ENCODE measurements around the gene FAT1.

FAT1 gene

DNA sequence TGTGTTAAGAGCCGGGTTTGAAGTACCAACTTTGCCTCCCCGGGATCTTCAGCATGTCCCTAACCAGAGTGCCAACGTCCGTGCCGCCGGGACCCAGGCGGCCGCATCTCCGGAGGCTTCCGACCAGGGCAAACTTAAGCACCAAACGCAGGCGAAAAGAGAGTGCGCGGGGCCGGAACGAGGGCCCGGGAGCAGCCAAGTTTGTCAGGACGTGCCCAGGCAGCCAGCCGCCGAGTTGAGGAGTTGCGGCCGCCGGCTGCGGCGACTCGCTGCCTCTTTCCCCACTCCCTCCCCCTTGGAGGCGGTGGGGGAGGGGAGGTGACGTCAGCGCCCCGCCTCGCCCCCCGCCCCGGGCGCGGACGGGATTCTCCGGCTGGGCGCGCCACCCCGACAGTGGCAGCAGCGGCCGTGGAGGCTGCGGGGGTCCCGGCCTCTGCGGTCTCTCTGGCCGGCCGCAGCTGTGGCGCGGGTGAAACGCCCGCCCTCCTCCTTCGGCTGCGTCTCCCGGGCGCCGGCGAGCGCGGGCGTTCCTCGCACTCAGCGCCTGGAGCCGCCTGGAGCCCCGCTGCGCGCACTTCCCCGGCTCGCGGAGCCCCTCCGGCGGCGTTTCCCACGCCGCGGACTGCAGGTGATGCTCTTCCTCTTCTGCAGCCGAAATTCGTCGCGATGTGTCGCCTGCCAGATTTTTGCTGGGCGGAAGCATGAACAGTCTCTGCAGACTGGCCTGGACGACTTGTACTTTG is 2.9 kb upstream of the FAT1 start (continued):
- TF ChIP-seq SP3 (tag by site-specific recombination; IDR thresholded peaks at IDR 0.05) (peak; percentile 63), ZNF76 (tag by site-specific recombination; IDR thresholded peaks at IDR 0.05; ENCODE audit: borderline replicate concordance, low read depth) (peak; percentile 27; the same call in 1 of the 2 replicates), ZSCAN23 (tag by site-specific recombination; IDR thresholded peaks at IDR 0.05) (no peak), ZIC2 (tag by site-specific recombination; IDR thresholded peaks at IDR 0.05) (peak; percentile 52), ZNF660 (tag by site-specific recombination; IDR thresholded peaks at IDR 0.05) (peak; percentile 67; the same call in 1 of the 2 replicates), GLI4 (tag by site-specific recombination; IDR thresholded peaks at IDR 0.05) (no peak), ZBTB20 (tag by site-specific recombination; IDR thresholded peaks at IDR 0.05) (peak; percentile 90), ZBTB8A (tag by site-specific recombination; IDR thresholded peaks at IDR 0.05) (peak; percentile 92), ZBTB7A (tag by site-specific recombination; IDR thresholded peaks at IDR 0.05; ENCODE audit: low read depth) (0 out of 2 replicates have a peak, but pooled peaks have one; percentile 44), ZFHX2 (tag by site-specific recombination; conservative IDR thresholded peaks at IDR 0.05) (peak; percentile 77), KLF10 (tag by site-specific recombination; IDR thresholded peaks at IDR 0.05) (peak; percentile 61; the same call in 1 of the 2 replicates), GLI2 (tag by site-specific recombination; IDR thresholded peaks at IDR 0.05; ENCODE audit: borderline replicate concordance, low read depth) (no peak), ZNF629 (tag by site-specific recombination; IDR thresholded peaks at IDR 0.05) (peak; percentile 67), TCF7L2 (IDR thresholded peaks at IDR 0.05; ENCODE audit: borderline replicate concordance, low read depth, low read length) (no peak), ZNF677 (tag by site-specific recombination; IDR thresholded peaks at IDR 0.05) (0 out of 2 replicates have a peak, but pooled peaks have one; percentile 46), ZNF169 (tag by site-specific recombination; IDR thresholded peaks at IDR 0.05) (no peak), KLF8 (tag by site-specific recombination; IDR thresholded peaks at IDR 0.05) (peak; percentile 81), ZEB2 (tag by site-specific recombination; IDR thresholded peaks at IDR 0.05) (peak; percentile 50; the same call in 1 of the 2 replicates), ZNF621 (tag by site-specific recombination; IDR thresholded peaks at IDR 0.05) (no peak), ZNF184 (tag by site-specific recombination; IDR thresholded peaks at IDR 0.05) (0 out of 2 replicates have a peak, but pooled peaks have one; percentile 37), SP2 (tag by site-specific recombination; IDR thresholded peaks at IDR 0.05) (peak; percentile 55), OSR2 (tag by site-specific recombination; IDR thresholded peaks at IDR 0.05) (peak; percentile 20; the same call in 1 of the 2 replicates)
- TF ChIP-seq, protein P1, sequence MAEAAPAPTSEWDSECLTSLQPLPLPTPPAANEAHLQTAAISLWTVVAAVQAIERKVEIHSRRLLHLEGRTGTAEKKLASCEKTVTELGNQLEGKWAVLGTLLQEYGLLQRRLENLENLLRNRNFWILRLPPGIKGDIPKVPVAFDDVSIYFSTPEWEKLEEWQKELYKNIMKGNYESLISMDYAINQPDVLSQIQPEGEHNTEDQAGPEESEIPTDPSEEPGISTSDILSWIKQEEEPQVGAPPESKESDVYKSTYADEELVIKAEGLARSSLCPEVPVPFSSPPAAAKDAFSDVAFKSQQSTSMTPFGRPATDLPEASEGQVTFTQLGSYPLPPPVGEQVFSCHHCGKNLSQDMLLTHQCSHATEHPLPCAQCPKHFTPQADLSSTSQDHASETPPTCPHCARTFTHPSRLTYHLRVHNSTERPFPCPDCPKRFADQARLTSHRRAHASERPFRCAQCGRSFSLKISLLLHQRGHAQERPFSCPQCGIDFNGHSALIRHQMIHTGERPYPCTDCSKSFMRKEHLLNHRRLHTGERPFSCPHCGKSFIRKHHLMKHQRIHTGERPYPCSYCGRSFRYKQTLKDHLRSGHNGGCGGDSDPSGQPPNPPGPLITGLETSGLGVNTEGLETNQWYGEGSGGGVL (tag by site-specific recombination; IDR thresholded peaks at IDR 0.05), result peak; percentile 75
- TF ChIP-seq, protein P2, sequence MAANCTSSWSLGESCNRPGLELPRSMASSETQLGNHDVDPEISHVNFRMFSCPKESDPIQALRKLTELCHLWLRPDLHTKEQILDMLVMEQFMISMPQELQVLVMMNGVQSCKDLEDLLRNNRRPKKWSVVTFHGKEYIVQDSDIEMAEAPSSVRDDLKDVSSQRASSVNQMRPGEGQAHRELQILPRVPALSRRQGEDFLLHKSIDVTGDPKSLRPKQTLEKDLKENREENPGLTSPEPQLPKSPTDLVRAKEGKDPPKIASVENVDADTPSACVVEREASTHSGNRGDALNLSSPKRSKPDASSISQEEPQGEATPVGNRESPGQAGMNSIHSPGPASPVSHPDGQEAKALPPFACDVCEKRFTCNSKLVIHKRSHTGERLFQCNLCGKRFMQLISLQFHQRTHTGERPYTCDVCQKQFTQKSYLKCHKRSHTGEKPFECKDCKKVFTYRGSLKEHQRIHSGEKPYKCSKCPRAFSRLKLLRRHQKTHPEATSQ (tag by site-specific recombination; IDR thresholded peaks at IDR 0.05), result 0 out of 2 replicates have a peak, but pooled peaks have one; percentile 29
- TF ChIP-seq, protein P3, sequence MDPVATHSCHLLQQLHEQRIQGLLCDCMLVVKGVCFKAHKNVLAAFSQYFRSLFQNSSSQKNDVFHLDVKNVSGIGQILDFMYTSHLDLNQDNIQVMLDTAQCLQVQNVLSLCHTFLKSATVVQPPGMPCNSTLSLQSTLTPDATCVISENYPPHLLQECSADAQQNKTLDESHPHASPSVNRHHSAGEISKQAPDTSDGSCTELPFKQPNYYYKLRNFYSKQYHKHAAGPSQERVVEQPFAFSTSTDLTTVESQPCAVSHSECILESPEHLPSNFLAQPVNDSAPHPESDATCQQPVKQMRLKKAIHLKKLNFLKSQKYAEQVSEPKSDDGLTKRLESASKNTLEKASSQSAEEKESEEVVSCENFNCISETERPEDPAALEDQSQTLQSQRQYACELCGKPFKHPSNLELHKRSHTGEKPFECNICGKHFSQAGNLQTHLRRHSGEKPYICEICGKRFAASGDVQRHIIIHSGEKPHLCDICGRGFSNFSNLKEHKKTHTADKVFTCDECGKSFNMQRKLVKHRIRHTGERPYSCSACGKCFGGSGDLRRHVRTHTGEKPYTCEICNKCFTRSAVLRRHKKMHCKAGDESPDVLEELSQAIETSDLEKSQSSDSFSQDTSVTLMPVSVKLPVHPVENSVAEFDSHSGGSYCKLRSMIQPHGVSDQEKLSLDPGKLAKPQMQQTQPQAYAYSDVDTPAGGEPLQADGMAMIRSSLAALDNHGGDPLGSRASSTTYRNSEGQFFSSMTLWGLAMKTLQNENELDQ (tag by site-specific recombination; IDR thresholded peaks at IDR 0.05; ENCODE audit: low read depth), result no peak
- TF ChIP-seq, protein P4, sequence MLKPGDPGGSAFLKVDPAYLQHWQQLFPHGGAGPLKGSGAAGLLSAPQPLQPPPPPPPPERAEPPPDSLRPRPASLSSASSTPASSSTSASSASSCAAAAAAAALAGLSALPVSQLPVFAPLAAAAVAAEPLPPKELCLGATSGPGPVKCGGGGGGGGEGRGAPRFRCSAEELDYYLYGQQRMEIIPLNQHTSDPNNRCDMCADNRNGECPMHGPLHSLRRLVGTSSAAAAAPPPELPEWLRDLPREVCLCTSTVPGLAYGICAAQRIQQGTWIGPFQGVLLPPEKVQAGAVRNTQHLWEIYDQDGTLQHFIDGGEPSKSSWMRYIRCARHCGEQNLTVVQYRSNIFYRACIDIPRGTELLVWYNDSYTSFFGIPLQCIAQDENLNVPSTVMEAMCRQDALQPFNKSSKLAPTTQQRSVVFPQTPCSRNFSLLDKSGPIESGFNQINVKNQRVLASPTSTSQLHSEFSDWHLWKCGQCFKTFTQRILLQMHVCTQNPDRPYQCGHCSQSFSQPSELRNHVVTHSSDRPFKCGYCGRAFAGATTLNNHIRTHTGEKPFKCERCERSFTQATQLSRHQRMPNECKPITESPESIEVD (tag by site-specific recombination; IDR thresholded peaks at IDR 0.05), result 0 out of 2 replicates have a peak, but pooled peaks have one; percentile 9
- TF ChIP-seq, protein P5, sequence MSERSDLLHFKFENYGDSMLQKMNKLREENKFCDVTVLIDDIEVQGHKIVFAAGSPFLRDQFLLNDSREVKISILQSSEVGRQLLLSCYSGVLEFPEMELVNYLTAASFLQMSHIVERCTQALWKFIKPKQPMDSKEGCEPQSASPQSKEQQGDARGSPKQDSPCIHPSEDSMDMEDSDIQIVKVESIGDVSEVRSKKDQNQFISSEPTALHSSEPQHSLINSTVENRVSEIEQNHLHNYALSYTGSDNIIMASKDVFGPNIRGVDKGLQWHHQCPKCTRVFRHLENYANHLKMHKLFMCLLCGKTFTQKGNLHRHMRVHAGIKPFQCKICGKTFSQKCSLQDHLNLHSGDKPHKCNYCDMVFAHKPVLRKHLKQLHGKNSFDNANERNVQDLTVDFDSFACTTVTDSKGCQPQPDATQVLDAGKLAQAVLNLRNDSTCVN (tag by site-specific recombination; optimal IDR thresholded peaks at IDR 0.05), result peak; percentile 66
- TF ChIP-seq, protein P6, sequence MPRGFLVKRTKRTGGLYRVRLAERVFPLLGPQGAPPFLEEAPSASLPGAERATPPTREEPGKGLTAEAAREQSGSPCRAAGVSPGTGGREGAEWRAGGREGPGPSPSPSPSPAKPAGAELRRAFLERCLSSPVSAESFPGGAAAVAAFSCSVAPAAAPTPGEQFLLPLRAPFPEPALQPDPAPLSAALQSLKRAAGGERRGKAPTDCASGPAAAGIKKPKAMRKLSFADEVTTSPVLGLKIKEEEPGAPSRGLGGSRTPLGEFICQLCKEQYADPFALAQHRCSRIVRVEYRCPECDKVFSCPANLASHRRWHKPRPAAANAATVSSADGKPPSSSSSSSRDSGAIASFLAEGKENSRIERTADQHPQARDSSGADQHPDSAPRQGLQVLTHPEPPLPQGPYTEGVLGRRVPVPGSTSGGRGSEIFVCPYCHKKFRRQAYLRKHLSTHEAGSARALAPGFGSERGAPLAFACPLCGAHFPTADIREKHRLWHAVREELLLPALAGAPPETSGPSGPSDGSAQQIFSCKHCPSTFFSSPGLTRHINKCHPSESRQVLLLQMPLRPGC (tag by site-specific recombination; IDR thresholded peaks at IDR 0.05), result peak; percentile 58; the same call in 1 of the 2 replicates
